GDM1 (cell line): ENCODE data around the gene VAMP1.
A peak's percentile ranks its signal among the peaks of the same experiment; 100 is the strongest.
"Not testable (repeated sequence)": the region's sequence is repeated elsewhere in the genome, so short reads cannot be mapped to it uniquely, and the experiment has no call there.

Experiments used
- DNase-seq: peaks from one replicate; lab custom pipeline; 2025; lab: John Stamatoyannopoulos, UW

Gene VAMP1

GRCh38 chr12:6469609-6470374 is 685 bp downstream of the VAMP1 start:
- no peak for DNase-seq

GRCh38 chr12:6469092-6469491 is 1.4 kb downstream of the VAMP1 start:
- DNase-seq, result no peak

DNA sequence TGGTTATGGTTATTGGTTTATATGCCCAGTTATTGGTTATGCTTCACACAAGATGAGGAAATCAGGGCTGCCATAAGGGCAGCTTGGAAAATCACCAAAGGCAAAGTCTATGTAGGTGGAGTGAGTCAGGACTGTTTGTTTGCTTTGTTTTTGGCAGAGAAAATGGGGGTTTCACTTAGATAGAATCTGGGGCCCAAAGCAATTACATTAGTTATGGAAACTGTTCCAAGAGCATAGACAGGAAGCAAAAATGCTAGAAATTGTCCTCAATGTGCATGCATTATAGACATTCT is 2.2 kb downstream of the VAMP1 start:
- DNase-seq, result no peak

- DNase-seq, result not testable (repeated sequence)
Observed at GRCh38 chr12:6467571-6468282, 2.8 kb downstream of the VAMP1 start.

GRCh38 chr12:6466751-6467150 is 3.7 kb downstream of the VAMP1 start:
- not testable (repeated sequence) for DNase-seq

- DNase-seq, result no peak
Observed at GRCh38 chr12:6466184-6466573, 4.3 kb downstream of the VAMP1 start.

GRCh38 chr12:6465467-6466183 is 4.9 kb downstream of the VAMP1 start:
- peak; percentile 34 for DNase-seq

DNA sequence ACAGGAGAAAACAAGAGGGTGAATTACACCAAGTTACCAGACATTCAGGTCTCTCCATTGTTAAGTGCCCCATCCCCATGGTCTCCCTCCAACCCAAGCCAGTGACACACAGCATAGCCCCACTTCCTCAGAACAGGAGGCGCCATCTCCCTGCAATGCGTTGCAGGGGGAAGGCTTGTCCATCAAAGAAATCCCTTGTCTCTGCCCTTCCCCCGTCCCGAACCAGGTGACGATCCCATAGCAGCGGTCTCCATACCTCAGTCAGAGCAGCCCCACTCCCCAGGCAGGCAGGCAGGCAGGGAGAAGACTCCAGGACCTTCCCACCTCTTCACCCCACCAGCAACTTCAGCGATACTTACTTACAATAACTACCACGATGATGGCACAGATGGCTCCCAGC is 5.9 kb downstream of the VAMP1 start:
- DNase-seq, result no peak

DNA sequence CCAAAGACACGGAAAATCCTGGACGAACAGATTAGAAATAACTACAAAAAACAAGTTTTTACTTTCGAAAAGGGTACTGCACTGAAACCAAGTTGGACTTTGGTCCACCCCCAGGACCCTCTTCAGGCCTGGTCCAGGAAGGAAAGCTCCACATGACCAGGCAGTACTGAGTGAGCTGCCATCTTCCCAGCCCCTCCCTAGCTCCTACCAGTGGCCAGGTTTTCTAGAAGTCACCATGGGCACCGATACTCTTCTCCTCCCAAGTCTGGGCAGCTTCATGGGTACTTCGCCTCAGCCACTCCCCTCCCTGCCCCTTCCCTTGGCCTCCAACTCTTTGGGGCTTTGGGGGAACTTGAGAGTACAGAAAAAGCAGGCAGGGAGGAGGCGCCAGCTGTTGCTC is 6.6 kb downstream of the VAMP1 start:
- no peak for DNase-seq

DNA sequence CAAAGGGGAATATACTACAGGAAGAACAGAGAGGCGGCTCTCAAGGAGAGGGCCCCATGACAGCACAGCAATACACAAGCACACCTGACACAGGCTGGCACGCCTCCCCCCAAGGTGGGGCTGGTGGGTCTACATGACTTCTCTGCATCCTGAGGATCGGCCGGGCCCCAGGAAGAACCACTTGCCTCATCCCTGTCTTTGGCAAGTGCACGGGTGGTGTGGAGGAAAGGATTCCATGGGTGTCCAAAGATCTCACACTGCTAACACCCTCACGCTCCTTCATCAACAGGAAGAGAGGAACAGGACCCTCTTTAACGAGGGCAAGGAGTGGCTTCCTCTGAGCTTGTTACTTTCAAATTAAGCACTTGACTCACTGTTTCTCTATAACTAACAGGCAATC is 7.3 kb downstream of the VAMP1 start:
- no peak for DNase-seq

DNA sequence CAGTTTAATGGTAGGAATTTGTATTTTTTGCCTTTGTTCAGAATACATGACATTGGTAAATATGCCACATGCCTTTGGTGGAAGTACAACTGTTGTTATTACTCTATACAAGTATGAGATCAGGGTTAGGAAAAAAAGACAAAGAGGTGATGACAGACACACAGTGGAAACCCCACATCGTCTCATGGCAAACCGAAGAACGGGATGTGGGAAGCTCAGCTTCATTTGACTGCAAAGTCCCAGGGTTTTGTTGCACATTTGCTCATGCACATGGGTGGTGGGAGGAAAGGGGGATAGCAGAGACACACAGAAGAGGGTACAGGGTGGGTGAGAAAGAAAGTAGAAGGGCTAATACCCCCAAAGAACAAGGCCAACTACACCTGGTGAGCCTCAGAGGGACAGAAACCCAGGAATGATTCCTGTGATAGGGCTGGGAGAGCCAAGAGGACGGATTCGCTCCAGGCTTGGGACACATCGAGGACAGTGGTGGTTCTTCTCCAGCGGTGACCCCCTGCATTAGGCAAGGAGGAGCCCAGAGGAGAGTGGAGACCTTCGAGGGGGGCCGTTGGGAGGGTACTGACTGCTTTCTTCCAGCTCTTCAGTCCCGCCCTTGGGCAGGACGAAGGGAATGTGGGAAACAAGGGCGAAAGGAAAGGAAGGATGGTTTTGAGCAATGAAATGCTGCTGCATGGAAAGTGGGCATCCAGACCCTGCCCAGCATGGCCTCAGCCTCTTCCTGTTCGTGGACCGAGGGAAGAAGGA is 8.1 kb downstream of the VAMP1 start:
- no peak for DNase-seq

GRCh38 chr12:6461401-6462233 is 8.9 kb downstream of the VAMP1 start:
- DNase-seq, result peak; percentile 91

GRCh38 chr12:6460751-6461371 is 9.6 kb downstream of the VAMP1 start:
- no peak for DNase-seq

- DNase-seq, result no peak
Observed at GRCh38 chr12:6459004-6459337, 11.5 kb downstream of the VAMP1 start.

- no peak for DNase-seq
Observed at GRCh38 chr12:6458281-6459003, 12.0 kb downstream of the VAMP1 start.

GRCh38 chr12:6457220-6457945 is 13.1 kb downstream of the VAMP1 start:
- no peak for DNase-seq

DNA sequence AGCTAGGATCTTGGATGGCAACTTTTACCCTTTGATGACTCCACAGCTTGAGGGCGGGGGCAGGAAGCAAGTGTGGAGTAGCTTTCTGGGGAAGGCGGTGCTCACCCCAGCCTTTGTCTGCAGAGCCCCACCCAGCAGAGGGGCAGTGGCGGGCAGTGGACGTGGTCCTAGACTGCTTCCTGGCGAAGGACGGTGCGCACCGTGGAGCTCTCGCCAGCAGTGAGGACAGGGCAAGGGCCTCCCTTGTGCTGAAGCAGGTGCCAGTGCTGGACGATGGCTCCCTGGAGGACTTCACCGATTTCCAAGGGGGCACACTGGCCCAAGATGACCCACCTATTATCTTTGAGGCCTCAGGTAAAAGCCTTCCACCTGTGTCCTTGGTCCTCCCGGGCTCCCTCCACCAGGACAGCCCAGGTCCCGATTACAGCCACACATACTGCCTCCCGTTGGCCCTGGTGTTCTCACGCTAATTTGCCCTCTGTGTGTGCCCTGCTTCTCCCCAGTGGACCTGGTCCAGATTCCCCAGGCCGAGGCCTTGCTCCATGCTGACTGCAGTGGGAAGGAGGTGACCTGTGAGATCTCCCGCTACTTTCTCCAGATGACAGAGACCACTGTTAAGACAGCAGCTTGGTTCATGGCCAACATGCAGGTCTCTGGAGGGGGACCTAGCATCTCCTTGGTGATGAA is 17.4 kb downstream of the VAMP1 start:
- DNase-seq, result no peak

- no peak for DNase-seq
Observed at GRCh38 chr12:6452245-6452943, 18.1 kb downstream of the VAMP1 start.
